Measurements from ENCODE around the gene PRPF6.

- no peak for TF ChIP-seq CTCF (IDR thresholded peaks at IDR 0.05; ENCODE audit: extremely low read depth in 1 of 2, insufficient read depth in 1 of 2, low read depth in 1 of 2, low read length in 2 of 2)
- TF ChIP-seq POLR2A (IDR thresholded peaks at IDR 0.05; ENCODE audit: low read depth, low read length): no peak
- TF ChIP-seq, protein P1, sequence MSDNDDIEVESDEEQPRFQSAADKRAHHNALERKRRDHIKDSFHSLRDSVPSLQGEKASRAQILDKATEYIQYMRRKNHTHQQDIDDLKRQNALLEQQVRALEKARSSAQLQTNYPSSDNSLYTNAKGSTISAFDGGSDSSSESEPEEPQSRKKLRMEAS (IDR thresholded peaks at IDR 0.05; ENCODE audit: insufficient read depth, insufficient read length): no peak
- TF ChIP-seq EZH2 (IDR thresholded peaks at IDR 0.05; ENCODE audit: borderline replicate concordance, low read depth, low read length, severe bottlenecking): no peak
- no peak for TF ChIP-seq POLR2AphosphoS5 (IDR thresholded peaks at IDR 0.05; ENCODE audit: insufficient read depth, low read depth, low read length)
- no peak for TF ChIP-seq FOS (IDR thresholded peaks at IDR 0.05; ENCODE audit: borderline replicate concordance, insufficient read depth, low read length)
These were observed 70.1 kb downstream of the PRPF6 start for GRCh38 chr20:64051033-64051452.
